ENCODE results near the gene BCL11A. TPM values are rescaled to one million over a fixed set of nuclear protein-coding genes. Genes with fewer than 3 reads are reported as not detected.

BCL11A gene
- total and polyA plus RNA-seq, 12 donors, result 3.2 to 38.5 (median 22.7) TPM

DNA sequence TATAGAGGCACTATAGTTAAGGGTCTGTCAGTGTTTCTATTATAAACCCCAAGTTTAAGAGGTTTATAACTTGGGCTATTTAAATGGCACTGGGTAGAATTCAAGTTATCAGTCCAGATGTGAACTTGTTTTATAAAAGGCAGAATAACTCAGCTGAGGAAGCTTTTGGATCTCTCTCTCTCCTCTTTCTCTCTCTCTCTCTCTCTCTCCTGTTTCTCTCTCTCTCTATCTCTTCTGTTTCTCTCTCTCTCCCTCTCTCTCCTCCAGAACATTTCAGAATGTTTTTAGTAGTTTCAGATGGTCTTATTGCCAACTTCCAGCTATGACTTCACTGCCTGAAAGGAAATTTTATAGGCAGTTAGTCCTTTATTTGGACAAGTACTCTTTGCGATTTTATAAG, 6.4 kb upstream of the BCL11A start:
- Histone ChIP-seq H3K27me3 (peaks cover 0 to 87% (median 78%) of the 10 kb centered on the region in 7 donors), H3K9me3 (no peaks in the 10 kb centered on the region), H3K4me3 (no peak overlapping the region), H3K36me3 (no peaks in the 10 kb centered on the region), H3K27ac (no peak overlapping the region), H3K4me1 (peaks cover 0 to 28% (median 11%) of the 10 kb centered on the region in 9 donors)
- no peak for DNase-seq
- TF ChIP-seq, protein P1, sequence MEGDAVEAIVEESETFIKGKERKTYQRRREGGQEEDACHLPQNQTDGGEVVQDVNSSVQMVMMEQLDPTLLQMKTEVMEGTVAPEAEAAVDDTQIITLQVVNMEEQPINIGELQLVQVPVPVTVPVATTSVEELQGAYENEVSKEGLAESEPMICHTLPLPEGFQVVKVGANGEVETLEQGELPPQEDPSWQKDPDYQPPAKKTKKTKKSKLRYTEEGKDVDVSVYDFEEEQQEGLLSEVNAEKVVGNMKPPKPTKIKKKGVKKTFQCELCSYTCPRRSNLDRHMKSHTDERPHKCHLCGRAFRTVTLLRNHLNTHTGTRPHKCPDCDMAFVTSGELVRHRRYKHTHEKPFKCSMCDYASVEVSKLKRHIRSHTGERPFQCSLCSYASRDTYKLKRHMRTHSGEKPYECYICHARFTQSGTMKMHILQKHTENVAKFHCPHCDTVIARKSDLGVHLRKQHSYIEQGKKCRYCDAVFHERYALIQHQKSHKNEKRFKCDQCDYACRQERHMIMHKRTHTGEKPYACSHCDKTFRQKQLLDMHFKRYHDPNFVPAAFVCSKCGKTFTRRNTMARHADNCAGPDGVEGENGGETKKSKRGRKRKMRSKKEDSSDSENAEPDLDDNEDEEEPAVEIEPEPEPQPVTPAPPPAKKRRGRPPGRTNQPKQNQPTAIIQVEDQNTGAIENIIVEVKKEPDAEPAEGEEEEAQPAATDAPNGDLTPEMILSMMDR (IDR thresholded peaks at IDR 0.05), result no peak
- intact Hi-C loops (cut with DNase I), result loop anchor here in 5 of 10 donors (10.0 kb wide), 2 partner anchors 225 to 1255 kb away; no protein-coding TSS in a partner anchor
- no peak for ATAC-seq
- WGBS, 2 donors, result 78 to 83% methylated on average over 1 of the region's 1 CpG

DNA sequence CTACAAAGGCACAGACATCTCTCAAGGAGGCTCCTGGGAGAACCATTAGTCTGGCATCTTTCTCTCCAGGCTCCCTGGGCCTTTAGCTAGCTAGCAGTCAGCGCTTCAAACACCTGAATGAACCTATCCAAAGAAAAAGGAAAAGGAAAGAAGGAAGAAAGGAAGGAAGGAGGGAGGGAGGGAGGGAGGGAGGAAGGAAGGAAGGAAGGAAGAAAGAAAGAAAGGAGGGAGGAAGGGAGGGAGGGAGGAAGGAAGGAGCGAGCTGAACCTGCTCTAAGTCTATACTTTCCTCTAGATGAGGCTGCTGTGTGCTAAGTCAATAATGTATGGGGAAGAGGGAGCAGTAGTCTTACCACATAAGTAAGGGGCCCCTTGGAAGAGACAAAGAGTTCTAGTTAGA, 5.1 kb upstream of the BCL11A start:
- H3K36me3 ChIP-seq, result no peaks in the 10 kb centered on the region
- TF ChIP-seq, protein P1 (IDR thresholded peaks at IDR 0.05), result no peak
- DNase-seq (no peak), ATAC-seq (no peak)
- no peak overlapping the region for H3K4me3 ChIP-seq
- H3K27ac ChIP-seq, result no peak overlapping the region
- H3K9me3 ChIP-seq, result no peaks in the 10 kb centered on the region
- H3K27me3 ChIP-seq, result peaks cover 0 to 87% (median 73%) of the 10 kb centered on the region in 7 donors
- WGBS, 2 donors, result 79 to 81% methylated on average over 2 of the region's 2 CpGs
- peaks cover 0 to 39% (median 22%) of the 10 kb centered on the region in 9 donors for H3K4me1 ChIP-seq
- intact Hi-C loops (cut with DNase I), result loop anchor here in 4 of 10 donors (10.0 kb wide), 2 partner anchors 224 to 1254 kb away; no protein-coding TSS in a partner anchor

DNA sequence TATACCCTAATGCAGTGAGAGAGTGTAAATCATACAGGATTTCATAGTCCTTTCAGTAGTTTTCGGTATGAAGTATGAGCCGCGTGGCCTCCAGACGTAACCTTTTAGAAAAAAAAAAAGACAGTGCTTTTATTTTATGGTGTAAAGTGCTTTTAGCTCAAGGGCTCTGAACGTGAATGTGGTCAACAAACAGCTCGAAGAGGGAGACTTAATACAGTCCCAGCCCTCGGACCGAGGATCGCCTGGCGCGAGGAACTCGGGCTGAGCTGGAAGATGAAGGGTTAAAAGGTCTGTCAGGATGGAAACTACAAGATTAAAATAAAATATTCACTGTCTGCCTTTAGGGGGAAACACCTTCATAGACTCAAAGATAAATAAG, 4.0 kb upstream of the BCL11A start:
- Histone ChIP-seq H3K27me3 (peaks cover 0 to 87% (median 73%) of the 10 kb centered on the region in 7 donors), H3K4me3 (peak overlapping the region in 3 of 10 donors; percentile 25 to 36 (median 30))
- intact Hi-C loops (cut with DNase I), result loop anchor here in 4 of 10 donors (10.0 kb wide), 2 partner anchors 223 to 1253 kb away; no protein-coding TSS in a partner anchor

DNA sequence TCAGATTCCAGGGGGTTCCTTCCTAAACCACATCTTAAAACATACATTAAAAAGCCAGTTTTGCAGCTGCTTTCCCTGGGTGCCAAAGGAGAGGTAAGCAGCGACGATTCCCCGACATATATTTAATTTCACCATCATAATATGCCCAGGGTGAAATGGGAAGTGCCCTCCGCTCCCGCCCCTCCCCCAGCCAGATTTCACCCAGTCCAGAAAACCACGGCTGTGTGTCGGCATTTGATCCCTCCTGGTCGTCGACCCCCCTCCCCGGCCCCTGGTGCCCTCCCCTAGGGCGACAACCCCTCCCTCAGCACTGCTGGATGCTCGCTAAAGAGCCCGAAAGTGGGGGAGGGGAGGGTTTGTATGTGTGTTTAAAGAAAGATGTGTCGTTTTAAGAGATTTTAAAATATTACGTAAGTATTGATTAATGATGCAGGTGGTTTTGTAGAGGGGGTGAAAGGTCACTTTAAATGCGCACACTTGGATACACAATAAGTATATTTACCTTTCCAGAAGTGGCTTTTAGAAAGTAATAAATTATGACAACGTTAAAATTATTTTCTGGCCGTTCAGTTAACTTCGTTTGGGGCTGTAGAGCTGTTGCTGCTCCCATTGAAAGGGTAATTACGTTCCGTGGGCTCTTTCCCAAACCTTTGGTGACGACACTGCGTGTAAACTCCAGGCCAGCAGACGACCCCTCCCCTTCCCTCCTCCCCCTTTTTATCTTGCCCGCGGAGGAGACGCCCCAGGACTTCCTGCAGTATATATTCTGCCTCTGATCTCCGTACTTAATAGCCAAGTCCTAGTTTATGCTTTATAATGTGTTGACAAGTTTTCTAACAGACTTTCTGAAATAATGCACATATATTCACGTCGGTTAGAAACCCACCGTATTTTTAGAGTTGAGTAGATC, 3.4 kb upstream of the BCL11A start:
- peaks cover 0 to 87% (median 73%) of the 10 kb centered on the region in 7 donors for H3K27me3 ChIP-seq
- H3K4me3 ChIP-seq, result peak overlapping the region in 9 of 10 donors; percentile 12 to 40 (median 30)
- no peaks in the 10 kb centered on the region for H3K9me3 ChIP-seq
- ATAC-seq (no peak), DNase-seq (no peak)
- H3K27ac ChIP-seq, result no peak overlapping the region
- 4% methylated on average over 31 of the region's 31 CpGs for WGBS, 2 donors
- intact Hi-C loops (cut with DNase I), result loop anchor here in 4 of 10 donors (10.0 kb wide), 2 partner anchors 222 to 1252 kb away; no protein-coding TSS in a partner anchor
- no peaks in the 10 kb centered on the region for H3K36me3 ChIP-seq
- TF ChIP-seq, protein P1 (IDR thresholded peaks at IDR 0.05), result no peak
- peaks cover 0 to 52% (median 36%) of the 10 kb centered on the region in 9 donors for H3K4me1 ChIP-seq

More for the DNA sequence above, 4.0 kb upstream of the BCL11A start:
- Histone ChIP-seq H3K36me3 (no peaks in the 10 kb centered on the region), H3K9me3 (no peaks in the 10 kb centered on the region), H3K27ac (no peak overlapping the region), H3K4me1 (peaks cover 0 to 45% (median 29%) of the 10 kb centered on the region in 9 donors)
- TF ChIP-seq, protein P1 (IDR thresholded peaks at IDR 0.05), result no peak
- no peak for DNase-seq
- 20 to 27% methylated on average over 12 of the region's 12 CpGs for WGBS, 2 donors
- ATAC-seq, result no peak

Measured in heart right ventricle (tissue), 16 donors.